ENCODE results near the gene CTIF. TPM values are rescaled to one million over a fixed set of nuclear protein-coding genes. Genes with fewer than 3 reads are reported as not detected.

CTIF gene
- total and polyA plus RNA-seq, 2 experiments from 2014 or later = 22.1 to 27.9 TPM

DNA sequence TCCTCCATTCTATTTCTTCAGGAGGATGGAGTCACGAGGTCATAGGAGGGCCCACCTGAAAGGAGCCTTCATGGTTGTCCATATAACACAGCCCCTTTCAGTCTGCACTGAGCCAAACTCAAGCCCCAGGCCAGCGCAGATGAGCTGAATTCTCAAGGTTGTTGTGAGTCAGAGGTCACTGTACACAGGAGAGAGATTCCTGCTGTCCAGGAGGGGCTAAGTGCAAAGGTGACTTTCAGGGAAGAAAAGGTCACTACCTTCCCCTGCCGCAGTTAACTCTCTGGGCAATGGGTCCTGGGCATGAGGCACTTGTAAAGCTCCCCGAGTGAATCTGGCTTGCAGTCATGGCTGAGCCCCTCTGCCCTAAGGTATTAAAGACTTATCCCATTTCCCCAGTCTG lies 150.7 kb downstream of the CTIF start:
- DNase-seq (ENCODE audit: low spot score) = no peak
- Histone ChIP-seq H3K9me2 (replicated peaks; ENCODE audit: insufficient read depth) (no peaks in the 10 kb centered on the region), H3K4me2 (no peak overlapping the region), H3K27ac (no peak overlapping the region), H3K9me3 (ENCODE audit: low read depth) (no peaks in the 10 kb centered on the region), H3K36me3 (replicated peaks; ENCODE audit: insufficient read depth, low read depth) (no peaks in the 10 kb centered on the region), H3K79me2 (no peaks in the 10 kb centered on the region), H2AFZ (no peak overlapping the region), H4K20me1 (ENCODE audit: insufficient read depth, poor library complexity, severe bottlenecking) (no peaks in the 10 kb centered on the region), H3K4me3 (no peak overlapping the region), H3K4me1 (ENCODE audit: insufficient read depth) (no peaks in the 10 kb centered on the region), H3K27me3 (no peaks in the 10 kb centered on the region)
- WGBS (ENCODE audit: low lambda C conversion rate, missing lambda C conversion rate) = 82% methylated on average over 4 of the region's 4 CpGs
- TF ChIP-seq EZH2phosphoT487 (IDR thresholded peaks at IDR 0.05; ENCODE audit: low read depth, severe bottlenecking, unreplicated experiment) (no peak), EZH2 (IDR thresholded peaks at IDR 0.05; ENCODE audit: borderline replicate concordance) (no peak)
- TF ChIP-seq, protein P1, sequence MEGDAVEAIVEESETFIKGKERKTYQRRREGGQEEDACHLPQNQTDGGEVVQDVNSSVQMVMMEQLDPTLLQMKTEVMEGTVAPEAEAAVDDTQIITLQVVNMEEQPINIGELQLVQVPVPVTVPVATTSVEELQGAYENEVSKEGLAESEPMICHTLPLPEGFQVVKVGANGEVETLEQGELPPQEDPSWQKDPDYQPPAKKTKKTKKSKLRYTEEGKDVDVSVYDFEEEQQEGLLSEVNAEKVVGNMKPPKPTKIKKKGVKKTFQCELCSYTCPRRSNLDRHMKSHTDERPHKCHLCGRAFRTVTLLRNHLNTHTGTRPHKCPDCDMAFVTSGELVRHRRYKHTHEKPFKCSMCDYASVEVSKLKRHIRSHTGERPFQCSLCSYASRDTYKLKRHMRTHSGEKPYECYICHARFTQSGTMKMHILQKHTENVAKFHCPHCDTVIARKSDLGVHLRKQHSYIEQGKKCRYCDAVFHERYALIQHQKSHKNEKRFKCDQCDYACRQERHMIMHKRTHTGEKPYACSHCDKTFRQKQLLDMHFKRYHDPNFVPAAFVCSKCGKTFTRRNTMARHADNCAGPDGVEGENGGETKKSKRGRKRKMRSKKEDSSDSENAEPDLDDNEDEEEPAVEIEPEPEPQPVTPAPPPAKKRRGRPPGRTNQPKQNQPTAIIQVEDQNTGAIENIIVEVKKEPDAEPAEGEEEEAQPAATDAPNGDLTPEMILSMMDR (IDR thresholded peaks at IDR 0.05; ENCODE audit: poor library complexity) = no peak

DNA sequence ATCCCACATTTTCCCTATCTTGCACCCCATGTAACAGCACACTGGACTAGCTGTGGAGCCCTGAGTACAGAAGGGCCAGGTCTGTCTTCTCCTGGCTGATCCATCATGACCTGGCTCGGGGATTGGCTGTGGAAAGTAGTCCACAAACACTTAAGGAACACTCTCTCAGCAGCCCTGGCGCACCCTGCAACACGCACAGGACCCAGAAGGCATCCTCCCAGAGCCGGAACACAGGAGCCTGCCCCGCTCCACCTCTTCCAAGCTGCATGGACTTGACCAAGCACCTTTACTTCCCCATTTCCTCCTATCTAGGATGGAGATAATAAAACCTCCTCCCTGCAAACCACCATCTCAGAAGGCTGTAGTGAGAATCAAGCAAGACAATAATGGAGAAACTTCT lies 151.7 kb downstream of the CTIF start:
- no peaks in the 10 kb centered on the region for H3K9me3 ChIP-seq (ENCODE audit: low read depth)
- no peaks in the 10 kb centered on the region for H3K27me3 ChIP-seq
- TF ChIP-seq, protein P1 (IDR thresholded peaks at IDR 0.05; ENCODE audit: poor library complexity) = no peak
- TF ChIP-seq EZH2phosphoT487 (IDR thresholded peaks at IDR 0.05; ENCODE audit: low read depth, severe bottlenecking, unreplicated experiment) (no peak), EZH2 (IDR thresholded peaks at IDR 0.05; ENCODE audit: borderline replicate concordance) (no peak)
- no peak overlapping the region for H3K4me3 ChIP-seq
- H3K36me3 ChIP-seq (replicated peaks; ENCODE audit: insufficient read depth, low read depth) = no peaks in the 10 kb centered on the region
- no peaks in the 10 kb centered on the region for H3K79me2 ChIP-seq
- no peaks in the 10 kb centered on the region for H3K9me2 ChIP-seq (replicated peaks; ENCODE audit: insufficient read depth)
- no peaks in the 10 kb centered on the region for H4K20me1 ChIP-seq (ENCODE audit: insufficient read depth, poor library complexity, severe bottlenecking)
- 97% methylated on average over 5 of the region's 5 CpGs for WGBS (ENCODE audit: low lambda C conversion rate, missing lambda C conversion rate)
- no peak overlapping the region for H3K27ac ChIP-seq
- H2AFZ ChIP-seq = no peak overlapping the region
- DNase-seq (ENCODE audit: low spot score) = no peak
- no peak overlapping the region for H3K4me2 ChIP-seq
- H3K4me1 ChIP-seq (ENCODE audit: insufficient read depth) = no peaks in the 10 kb centered on the region

DNA sequence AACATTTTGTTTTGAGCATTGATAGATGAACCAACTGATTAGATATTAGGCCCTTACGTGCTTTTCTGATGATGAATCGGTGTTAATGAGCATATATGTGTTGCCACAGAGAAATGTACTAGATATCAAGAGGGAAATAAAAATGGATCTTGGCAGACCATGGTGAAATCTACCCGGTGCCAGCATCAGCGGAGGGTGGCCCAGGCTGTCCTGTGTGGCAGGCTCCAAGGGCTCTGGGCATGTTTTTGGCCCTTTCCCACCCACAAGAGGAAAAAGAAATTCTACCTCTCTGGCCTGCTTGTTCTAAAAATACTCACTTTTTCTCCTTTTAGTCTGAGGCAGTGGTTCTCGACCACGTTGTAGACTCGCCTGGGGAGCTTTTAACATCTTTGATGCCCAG lies 154.2 kb downstream of the CTIF start:
- Histone ChIP-seq H4K20me1 (ENCODE audit: insufficient read depth, poor library complexity, severe bottlenecking) (no peaks in the 10 kb centered on the region), H3K4me1 (ENCODE audit: insufficient read depth) (no peaks in the 10 kb centered on the region), H3K4me3 (no peak overlapping the region), H3K79me2 (no peaks in the 10 kb centered on the region), H3K27ac (no peak overlapping the region), H3K9me3 (ENCODE audit: low read depth) (no peaks in the 10 kb centered on the region), H3K9me2 (replicated peaks; ENCODE audit: insufficient read depth) (no peaks in the 10 kb centered on the region), H3K4me2 (no peak overlapping the region), H2AFZ (no peak overlapping the region), H3K36me3 (replicated peaks; ENCODE audit: insufficient read depth, low read depth) (no peaks in the 10 kb centered on the region), H3K27me3 (no peaks in the 10 kb centered on the region)
- no peak for TF ChIP-seq EZH2phosphoT487 (IDR thresholded peaks at IDR 0.05; ENCODE audit: low read depth, severe bottlenecking, unreplicated experiment)
- no peak for TF ChIP-seq EZH2 (IDR thresholded peaks at IDR 0.05; ENCODE audit: borderline replicate concordance)
- DNase-seq (ENCODE audit: low spot score) = no peak
- 97% methylated on average over 7 of the region's 7 CpGs for WGBS (ENCODE audit: low lambda C conversion rate, missing lambda C conversion rate)

DNA sequence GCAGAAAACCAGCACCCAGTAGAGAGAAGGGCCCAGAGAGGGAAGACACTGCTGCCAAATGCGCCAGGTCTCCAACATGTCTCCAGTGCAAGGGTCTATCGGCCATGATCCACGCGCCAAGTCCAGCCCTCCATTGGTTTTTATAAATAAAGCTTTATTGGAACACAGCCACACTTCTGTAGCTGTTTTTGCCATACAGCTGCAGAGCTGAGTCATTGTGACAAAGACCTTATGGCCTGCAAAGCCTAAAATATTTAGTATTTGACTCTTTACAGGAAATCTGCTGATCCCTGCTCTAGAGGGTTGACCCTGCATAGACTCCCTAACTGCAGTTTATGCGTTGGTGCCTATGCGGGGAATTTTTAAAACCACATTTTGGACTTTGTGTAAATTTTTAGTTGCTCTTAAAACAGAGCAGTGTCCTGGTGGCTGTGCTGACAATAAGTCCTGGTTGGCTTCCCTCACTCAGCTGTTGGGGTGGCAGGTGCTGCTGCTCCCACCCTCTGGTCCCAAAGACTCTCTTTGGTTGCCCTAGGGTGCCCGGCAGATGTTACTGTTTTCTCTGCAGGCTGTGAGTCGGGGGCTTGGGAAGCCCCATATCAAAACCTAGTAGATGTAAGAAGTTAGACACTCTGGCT lies 154.9 kb downstream of the CTIF start:
- no peak for DNase-seq (ENCODE audit: low spot score)
- no peak overlapping the region for H3K4me2 ChIP-seq
- H3K79me2 ChIP-seq = no peaks in the 10 kb centered on the region
- H3K4me3 ChIP-seq = no peak overlapping the region
- TF ChIP-seq, protein P1 (IDR thresholded peaks at IDR 0.05; ENCODE audit: poor library complexity) = no peak
- no peak for TF ChIP-seq EZH2 (IDR thresholded peaks at IDR 0.05; ENCODE audit: borderline replicate concordance)
- no peak for TF ChIP-seq EZH2phosphoT487 (IDR thresholded peaks at IDR 0.05; ENCODE audit: low read depth, severe bottlenecking, unreplicated experiment)
- no peaks in the 10 kb centered on the region for H3K4me1 ChIP-seq (ENCODE audit: insufficient read depth)
- H3K27me3 ChIP-seq = no peaks in the 10 kb centered on the region
- H3K27ac ChIP-seq = no peak overlapping the region
- no peaks in the 10 kb centered on the region for H3K9me2 ChIP-seq (replicated peaks; ENCODE audit: insufficient read depth)
- H2AFZ ChIP-seq = no peak overlapping the region
- WGBS (ENCODE audit: low lambda C conversion rate, missing lambda C conversion rate) = 91% methylated on average over 8 of the region's 8 CpGs
- H3K9me3 ChIP-seq (ENCODE audit: low read depth) = no peaks in the 10 kb centered on the region
- no peaks in the 10 kb centered on the region for H4K20me1 ChIP-seq (ENCODE audit: insufficient read depth, poor library complexity, severe bottlenecking)
- no peaks in the 10 kb centered on the region for H3K36me3 ChIP-seq (replicated peaks; ENCODE audit: insufficient read depth, low read depth)

All from hepatocyte (in vitro differentiated cells).